Glomerular visceral epithelial cell (primary cell): ENCODE data around the gene SLC44A1.

Experiments used
- DNase-seq: peaks from one replicate; pipeline ENCODE4 v3.0.0-alpha.2; 2016; ENCODE audit errors: extremely low spot score

The SLC44A1 gene

GRCh38 chr9:105302728-105303127, 58.3 kb downstream of the SLC44A1 start:
- no peak for DNase-seq

GRCh38 chr9:105305856-105306255, 61.4 kb downstream of the SLC44A1 start:
- no peak for DNase-seq

- DNase-seq = no peak
Measured at GRCh38 chr9:105306351-105307140, 62.1 kb downstream of the SLC44A1 start.

- DNase-seq = no peak
Measured at GRCh38 chr9:105307591-105308130, 63.2 kb downstream of the SLC44A1 start.

GRCh38 chr9:105308461-105309341, 64.2 kb downstream of the SLC44A1 start:
- no peak for DNase-seq

- DNase-seq = no peak
Measured at GRCh38 chr9:105309531-105309931, 65.1 kb downstream of the SLC44A1 start.

GRCh38 chr9:105311306-105311705, 66.9 kb downstream of the SLC44A1 start:
- no peak for DNase-seq

- no peak for DNase-seq
Measured at GRCh38 chr9:105313238-105313637, 68.8 kb downstream of the SLC44A1 start.

GRCh38 chr9:105316703-105317102, 72.3 kb downstream of the SLC44A1 start:
- no peak for DNase-seq

- no peak for DNase-seq
Measured at GRCh38 chr9:105318729-105319191, 74.3 kb downstream of the SLC44A1 start.

GRCh38 chr9:105319202-105319813, 74.9 kb downstream of the SLC44A1 start:
- DNase-seq = no peak

- DNase-seq = no peak
Measured at GRCh38 chr9:105320568-105320967, 76.1 kb downstream of the SLC44A1 start.

GRCh38 chr9:105328296-105328695, 83.8 kb downstream of the SLC44A1 start:
- DNase-seq = no peak

- no peak for DNase-seq
Measured at GRCh38 chr9:105328872-105329718, 84.6 kb downstream of the SLC44A1 start.

- no peak for DNase-seq
Measured at GRCh38 chr9:105329719-105330062, 85.2 kb downstream of the SLC44A1 start.

GRCh38 chr9:105330201-105330600, 85.8 kb downstream of the SLC44A1 start:
- DNase-seq = no peak

GRCh38 chr9:105330755-105331154, 86.3 kb downstream of the SLC44A1 start:
- DNase-seq = no peak

- no peak for DNase-seq
Measured at GRCh38 chr9:105331160-105331559, 86.7 kb downstream of the SLC44A1 start.

- no peak for DNase-seq
Measured at GRCh38 chr9:105331755-105332154, 87.3 kb downstream of the SLC44A1 start.

GRCh38 chr9:105332471-105332870, 88.0 kb downstream of the SLC44A1 start:
- no peak for DNase-seq

- DNase-seq = no peak
Measured at GRCh38 chr9:105333076-105333475, 88.6 kb downstream of the SLC44A1 start.
